HEK293 (cell line): ENCODE measurements around the gene ADAMTSL3.

Experiments
- HOXA7 ChIP-seq: sonication (generic); formaldehyde crosslinking; IDR thresholded peaks from 2 replicates; pipeline ENCODE4 v1.8.1; 2022; ENCODE audit warnings: missing genetic modification reagents, borderline replicate concordance
- ZBTB10 ChIP-seq: fragments of 450-650 bp; formaldehyde crosslinking; IDR thresholded peaks from 2 replicates; pipeline ENCODE4 v1.5.1; 2016; ENCODE audit warnings: missing biosample characterization, missing genetic modification characterization
- ZBTB7A ChIP-seq: fragments of 450-650 bp; formaldehyde crosslinking; IDR thresholded peaks from 2 replicates; pipeline ENCODE4 v1.5.1; 2016; ENCODE audit warnings: low read depth, missing biosample characterization, missing genetic modification characterization
- ZNF138 ChIP-seq: fragments of 450-650 bp; formaldehyde crosslinking; IDR thresholded peaks from 2 replicates; pipeline ENCODE4 v1.5.1; 2016; ENCODE audit warnings: missing biosample characterization, missing genetic modification characterization, borderline replicate concordance
- ZNF140 ChIP-seq: fragments of 450-650 bp; formaldehyde crosslinking; IDR thresholded peaks from 2 replicates; pipeline ENCODE4 v1.5.1; 2016; ENCODE audit warnings: missing biosample characterization, missing genetic modification characterization
- ZNF274 ChIP-seq, 2 experiments: fragments of 200-500 bp in 1 of 2; fragments of 450-650 bp in 1 of 2; sonication (Bioruptor generic) in 1 of 2; formaldehyde crosslinking in 1 of 2; IDR thresholded peaks; 2 replicates each; pipeline versions ENCODE4 v1.5.1 to v1.6.1; 2014 to 2016; ENCODE audit warnings: borderline replicate concordance in 1 of 2, inconsistent platforms in 1 of 2, low read length in 1 of 2, missing biosample characterization in 1 of 2, missing genetic modification characterization in 1 of 2
- ZNF610 ChIP-seq: fragments of 450-650 bp; formaldehyde crosslinking; IDR thresholded peaks from 2 replicates; pipeline ENCODE4 v1.5.1; 2016; ENCODE audit warnings: missing biosample characterization, missing genetic modification characterization, borderline replicate concordance
- ZNF629 ChIP-seq: fragments of 450-650 bp; formaldehyde crosslinking; IDR thresholded peaks from 2 replicates; pipeline ENCODE4 v1.5.1; 2017; ENCODE audit warnings: missing biosample characterization, missing genetic modification characterization
- ZNF792 ChIP-seq: fragments of 450-650 bp; formaldehyde crosslinking; IDR thresholded peaks from 2 replicates; pipeline ENCODE4 v1.5.1; 2016; ENCODE audit warnings: missing biosample characterization, missing genetic modification characterization
- TF ChIP-seq, protein P1 (sequence below): fragments of 450-650 bp; formaldehyde crosslinking; IDR thresholded peaks from 2 replicates; pipeline ENCODE4 v1.5.1; 2016; ENCODE audit warnings: missing biosample characterization, missing genetic modification characterization

DNA sequence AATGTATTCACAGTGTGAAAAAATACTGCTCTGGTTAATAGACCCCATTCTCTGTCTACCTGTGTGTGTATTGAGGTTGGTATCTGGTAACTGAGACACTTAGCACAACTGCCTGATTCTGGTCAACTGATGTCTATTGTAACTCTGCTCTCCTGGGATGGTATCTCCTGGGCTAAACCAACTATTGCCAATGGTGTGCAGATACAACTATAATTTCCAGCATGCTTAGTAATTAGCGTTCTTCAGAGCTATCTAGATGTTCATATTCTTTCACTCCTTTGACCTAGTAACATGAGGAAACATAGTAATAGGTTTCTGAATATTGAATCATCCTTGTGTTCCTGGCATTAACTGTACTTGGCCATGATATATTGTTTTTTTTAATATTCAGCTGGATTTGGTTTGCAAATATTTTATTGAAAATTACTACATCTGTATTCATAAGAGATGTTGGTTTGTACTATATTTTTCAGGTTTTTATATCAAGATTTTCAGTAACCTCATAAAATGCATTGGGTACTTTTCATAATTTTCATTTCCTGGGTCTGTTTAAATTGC is 16.8 kb downstream of the ADAMTSL3 start:
- TF ChIP-seq ZBTB7A (tag by site-specific recombination) (no peak), ZNF140 (tag by site-specific recombination) (no peak), ZNF792 (tag by site-specific recombination) (no peak), HOXA7 (CRISPR knock-in tag) (no peak), ZNF138 (no peak), ZNF274 (IDR thresholded peaks at IDR 0.05; ENCODE audit: low read length) (no peak), ZNF274 (tag by site-specific recombination; IDR thresholded peaks at IDR 0.05; ENCODE audit: borderline replicate concordance) (no peak), ZNF629 (tag by site-specific recombination) (no peak), ZBTB10 (tag by site-specific recombination) (no peak), ZNF610 (tag by site-specific recombination) (no peak)
- TF ChIP-seq, protein P1, sequence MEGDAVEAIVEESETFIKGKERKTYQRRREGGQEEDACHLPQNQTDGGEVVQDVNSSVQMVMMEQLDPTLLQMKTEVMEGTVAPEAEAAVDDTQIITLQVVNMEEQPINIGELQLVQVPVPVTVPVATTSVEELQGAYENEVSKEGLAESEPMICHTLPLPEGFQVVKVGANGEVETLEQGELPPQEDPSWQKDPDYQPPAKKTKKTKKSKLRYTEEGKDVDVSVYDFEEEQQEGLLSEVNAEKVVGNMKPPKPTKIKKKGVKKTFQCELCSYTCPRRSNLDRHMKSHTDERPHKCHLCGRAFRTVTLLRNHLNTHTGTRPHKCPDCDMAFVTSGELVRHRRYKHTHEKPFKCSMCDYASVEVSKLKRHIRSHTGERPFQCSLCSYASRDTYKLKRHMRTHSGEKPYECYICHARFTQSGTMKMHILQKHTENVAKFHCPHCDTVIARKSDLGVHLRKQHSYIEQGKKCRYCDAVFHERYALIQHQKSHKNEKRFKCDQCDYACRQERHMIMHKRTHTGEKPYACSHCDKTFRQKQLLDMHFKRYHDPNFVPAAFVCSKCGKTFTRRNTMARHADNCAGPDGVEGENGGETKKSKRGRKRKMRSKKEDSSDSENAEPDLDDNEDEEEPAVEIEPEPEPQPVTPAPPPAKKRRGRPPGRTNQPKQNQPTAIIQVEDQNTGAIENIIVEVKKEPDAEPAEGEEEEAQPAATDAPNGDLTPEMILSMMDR (tag by site-specific recombination): no peak
